GM19468 (cell line): Measurements from ENCODE around the gene JUN.

Experiments
- ATAC-seq: cut with Tn5 transposase; IDR thresholded peaks from one replicate; pipeline ENCODE4 v1.9.1; 2021; ENCODE audit warnings: mild to moderate bottlenecking, moderate library complexity, moderate number of reproducible peaks; ENCODE audit not compliant: unreplicated experiment; ENCODE audit errors: extremely low read depth

The JUN gene

GRCh38 chr1:58765441-58765840 is 18.4 kb downstream of the JUN start:
- no peak for ATAC-seq

- no peak for ATAC-seq
Measured at GRCh38 chr1:58765006-58765405, 18.8 kb downstream of the JUN start.

- ATAC-seq, result no peak
Measured at GRCh38 chr1:58764294-58764978, 19.4 kb downstream of the JUN start.

- ATAC-seq, result no peak
Measured at GRCh38 chr1:58763214-58763613, 20.6 kb downstream of the JUN start.

- ATAC-seq, result no peak
Measured at GRCh38 chr1:58762806-58763205, 21.0 kb downstream of the JUN start.

GRCh38 chr1:58755468-58755872 is 28.4 kb downstream of the JUN start:
- ATAC-seq, result no peak

GRCh38 chr1:58754683-58755467 is 29.0 kb downstream of the JUN start:
- ATAC-seq, result no peak

GRCh38 chr1:58754073-58754613 is 29.7 kb downstream of the JUN start:
- ATAC-seq, result no peak

- no peak for ATAC-seq
Measured at GRCh38 chr1:58753431-58753866, 30.4 kb downstream of the JUN start.

- ATAC-seq, result no peak
Measured at GRCh38 chr1:58749646-58750045, 34.2 kb downstream of the JUN start.

- ATAC-seq, result no peak
Measured at GRCh38 chr1:58748666-58749065, 35.2 kb downstream of the JUN start.

- no peak for ATAC-seq
Measured at GRCh38 chr1:58746757-58747156, 37.1 kb downstream of the JUN start.

GRCh38 chr1:58746182-58746581 is 37.7 kb downstream of the JUN start:
- no peak for ATAC-seq

GRCh38 chr1:58745666-58746065 is 38.2 kb downstream of the JUN start:
- no peak for ATAC-seq

- ATAC-seq, result no peak
Measured at GRCh38 chr1:58745117-58745516, 38.7 kb downstream of the JUN start.

GRCh38 chr1:58741678-58742553 is 41.9 kb downstream of the JUN start:
- ATAC-seq, result no peak

GRCh38 chr1:58739856-58740466 is 43.9 kb downstream of the JUN start:
- ATAC-seq, result no peak

GRCh38 chr1:58738876-58739275 is 45.0 kb downstream of the JUN start:
- no peak for ATAC-seq

- ATAC-seq, result no peak
Measured at GRCh38 chr1:58735586-58735985, 48.3 kb downstream of the JUN start.

GRCh38 chr1:58734630-58735029 is 49.2 kb downstream of the JUN start:
- ATAC-seq, result no peak
